ENCODE data around the gene ICE1. TPM values are rescaled to one million over a fixed set of nuclear protein-coding genes. Genes with fewer than 3 reads are reported as not detected.
A peak's percentile ranks its signal among the peaks of the same experiment; 100 is the strongest.

The ICE1 gene
- polyA plus RNA-seq, 3 donors: 4.4 to 9.5 (median 8.2) TPM

- WGBS, 3 donors: 0 to 1% (median 1%) methylated on average over 49 to 58 of the region's 58 CpGs
- H3K27ac ChIP-seq (ENCODE audit: low read depth, low read length): peak overlapping the region; percentile 84
Observed at GRCh38 chr5:5422819-5423515, 490 bp downstream of the ICE1 start.

- no peak overlapping the region for H3K27ac ChIP-seq (ENCODE audit: low read depth, low read length)
- WGBS, 3 donors: 26 to 34% (median 26%) methylated on average over 7 of the region's 7 CpGs
Observed at GRCh38 chr5:5423586-5423985, 1.1 kb downstream of the ICE1 start.

GRCh38 chr5:5424736-5425135 lies 2.3 kb downstream of the ICE1 start:
- WGBS, 3 donors: 74 to 89% (median 88%) methylated on average over 2 of the region's 2 CpGs

GRCh38 chr5:5430136-5430535 lies 7.7 kb downstream of the ICE1 start:
- WGBS, 3 donors: 65 to 86% (median 86%) methylated on average over 3 of the region's 3 CpGs
- no peak overlapping the region for H3K27ac ChIP-seq (ENCODE audit: low read depth, low read length)

More at GRCh38 chr5:5424736-5425135, 2.3 kb downstream of the ICE1 start:
- no peak overlapping the region for H3K27ac ChIP-seq (ENCODE audit: low read depth, low read length)

GRCh38 chr5:5432020-5432707 lies 9.7 kb downstream of the ICE1 start:
- H3K27ac ChIP-seq (ENCODE audit: low read depth, low read length): no peak overlapping the region
- 60 to 83% (median 63%) methylated on average over 4 of the region's 4 CpGs for WGBS, 3 donors

- no peak overlapping the region for H3K27ac ChIP-seq (ENCODE audit: low read depth, low read length)
- WGBS, 3 donors: 40 to 80% (median 76%) methylated on average over 4 of the region's 4 CpGs
Observed at GRCh38 chr5:5436203-5436760, 13.8 kb downstream of the ICE1 start.

- H3K27ac ChIP-seq (ENCODE audit: low read depth, low read length): no peak overlapping the region
- 88 to 91% (median 90%) methylated on average over 11 of the region's 11 CpGs for WGBS, 3 donors
Observed at GRCh38 chr5:5437227-5438172, 15.0 kb downstream of the ICE1 start.

- no peak overlapping the region for H3K27ac ChIP-seq (ENCODE audit: low read depth, low read length)
- 97 to 98% (median 98%) methylated on average over 1 of the region's 1 CpG for WGBS, 3 donors
Observed at GRCh38 chr5:5451863-5452262, 29.4 kb downstream of the ICE1 start.

- WGBS, 3 donors: 68 to 93% (median 88%) methylated on average over 3 of the region's 3 CpGs
- no peak overlapping the region for H3K27ac ChIP-seq (ENCODE audit: low read depth, low read length)
Observed at GRCh38 chr5:5453131-5453530, 30.7 kb downstream of the ICE1 start.

GRCh38 chr5:5454391-5454790 lies 31.9 kb downstream of the ICE1 start:
- WGBS, 3 donors: 28 to 89% (median 85%) methylated on average over 5 of the region's 5 CpGs

GRCh38 chr5:5456858-5457257 lies 34.4 kb downstream of the ICE1 start:
- 62 to 90% (median 89%) methylated on average over 5 of the region's 5 CpGs for WGBS, 3 donors
- no peak overlapping the region for H3K27ac ChIP-seq (ENCODE audit: low read depth, low read length)

More at GRCh38 chr5:5454391-5454790, 31.9 kb downstream of the ICE1 start:
- no peak overlapping the region for H3K27ac ChIP-seq (ENCODE audit: low read depth, low read length)

- H3K27ac ChIP-seq (ENCODE audit: low read depth, low read length): no peak overlapping the region
Observed at GRCh38 chr5:5460311-5460710, 37.8 kb downstream of the ICE1 start.

GRCh38 chr5:5461012-5461411 lies 38.5 kb downstream of the ICE1 start:
- WGBS, 3 donors: 96 to 98% (median 97%) methylated on average over 4 of the region's 4 CpGs
- H3K27ac ChIP-seq (ENCODE audit: low read depth, low read length): no peak overlapping the region

More at GRCh38 chr5:5460311-5460710, 37.8 kb downstream of the ICE1 start:
- 77 to 94% (median 87%) methylated on average over 4 of the region's 4 CpGs for WGBS, 3 donors

- WGBS, 3 donors: 93 to 95% (median 95%) methylated on average over 18 of the region's 18 CpGs
- no peak overlapping the region for H3K27ac ChIP-seq (ENCODE audit: low read depth, low read length)
Observed at GRCh38 chr5:5464036-5464715, 41.7 kb downstream of the ICE1 start.

GRCh38 chr5:5466227-5466626 lies 43.8 kb downstream of the ICE1 start:
- WGBS, 3 donors: 87 to 96% (median 93%) methylated on average over 5 of the region's 5 CpGs
- H3K27ac ChIP-seq (ENCODE audit: low read depth, low read length): no peak overlapping the region

- WGBS, 3 donors: 95 to 98% (median 95%) methylated on average over 4 of the region's 4 CpGs
Observed at GRCh38 chr5:5467737-5468136, 45.3 kb downstream of the ICE1 start.

GRCh38 chr5:5470933-5471332 lies 48.5 kb downstream of the ICE1 start:
- no peak overlapping the region for H3K27ac ChIP-seq (ENCODE audit: low read depth, low read length)

More at GRCh38 chr5:5467737-5468136, 45.3 kb downstream of the ICE1 start:
- H3K27ac ChIP-seq (ENCODE audit: low read depth, low read length): no peak overlapping the region

- no peak overlapping the region for H3K27ac ChIP-seq (ENCODE audit: low read depth, low read length)
- WGBS, 3 donors: 94 to 97% (median 96%) methylated on average over 2 of the region's 2 CpGs
Observed at GRCh38 chr5:5473226-5473625, 50.7 kb downstream of the ICE1 start.

Measured in adipose tissue (tissue), 3 donors.